Adrenal gland (tissue), 5 donors: ENCODE results near the gene TRIM63.

Experiments used
- POLR2A ChIP-seq, 2 donors: fragments of 450-650 bp; IDR thresholded peaks; one replicate each; pipeline ENCODE4 v1.6.1; 2017; ENCODE audit warnings: antibody characterized with exemption in 2 of 2, mild to moderate bottlenecking in 2 of 2, moderate library complexity in 1 of 2
- TF ChIP-seq, protein P1 (sequence below), 6 experiments: fragments of 450-650 bp in 4 of 6; fragments of 200-600 bp in 2 of 6; sonication (generic) in 1 of 6; IDR thresholded peaks; 1 replicate in 5 of 6; 2 replicates in 1 of 6; pipeline versions ENCODE4 v1.5.1 to v1.8.0; 2016 to 2021; ENCODE audit warnings: antibody characterized with exemption in 6 of 6, mild to moderate bottlenecking in 2 of 6, moderate library complexity in 1 of 6
- donor health status: DM: no; HTN: no; CAD: no.

DNA sequence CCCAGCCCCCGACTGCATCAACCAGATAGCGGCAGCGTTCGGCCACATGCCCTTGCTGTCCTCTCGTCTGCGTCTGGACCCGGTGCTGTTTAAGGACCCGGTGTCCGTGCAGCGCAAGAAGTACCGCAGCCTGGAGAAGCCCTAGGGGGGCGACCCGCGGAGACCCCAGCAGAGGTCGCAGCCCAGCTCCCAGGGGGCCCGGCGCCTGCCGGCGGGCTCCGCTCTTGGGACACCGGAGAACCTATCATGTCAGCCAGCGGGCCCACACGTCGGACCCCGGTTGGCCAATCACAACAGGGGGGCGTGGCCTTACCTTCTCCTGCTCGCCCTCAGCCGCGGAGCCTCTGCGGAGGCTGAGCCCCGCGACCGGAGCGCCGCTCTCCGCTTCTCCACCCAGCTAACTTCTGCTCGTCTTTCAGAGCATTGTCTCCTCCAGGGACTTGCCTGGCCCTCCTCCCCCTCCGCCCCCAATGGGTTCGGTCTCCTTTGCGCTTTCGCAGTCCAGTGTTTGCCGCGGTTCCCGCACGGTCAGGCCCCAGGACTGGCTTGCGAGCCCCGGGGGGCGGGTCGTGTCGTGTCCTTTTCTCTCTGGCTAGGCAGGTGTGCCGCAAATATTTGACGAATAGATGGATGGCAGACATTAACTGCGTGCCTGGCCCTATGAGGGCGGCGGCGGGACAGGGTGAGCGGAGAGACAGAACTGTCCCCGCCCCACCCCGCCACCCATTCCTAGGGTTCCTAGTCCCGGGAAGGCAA lies 32.0 kb downstream of the TRIM63 start:
- TF ChIP-seq, protein P1, sequence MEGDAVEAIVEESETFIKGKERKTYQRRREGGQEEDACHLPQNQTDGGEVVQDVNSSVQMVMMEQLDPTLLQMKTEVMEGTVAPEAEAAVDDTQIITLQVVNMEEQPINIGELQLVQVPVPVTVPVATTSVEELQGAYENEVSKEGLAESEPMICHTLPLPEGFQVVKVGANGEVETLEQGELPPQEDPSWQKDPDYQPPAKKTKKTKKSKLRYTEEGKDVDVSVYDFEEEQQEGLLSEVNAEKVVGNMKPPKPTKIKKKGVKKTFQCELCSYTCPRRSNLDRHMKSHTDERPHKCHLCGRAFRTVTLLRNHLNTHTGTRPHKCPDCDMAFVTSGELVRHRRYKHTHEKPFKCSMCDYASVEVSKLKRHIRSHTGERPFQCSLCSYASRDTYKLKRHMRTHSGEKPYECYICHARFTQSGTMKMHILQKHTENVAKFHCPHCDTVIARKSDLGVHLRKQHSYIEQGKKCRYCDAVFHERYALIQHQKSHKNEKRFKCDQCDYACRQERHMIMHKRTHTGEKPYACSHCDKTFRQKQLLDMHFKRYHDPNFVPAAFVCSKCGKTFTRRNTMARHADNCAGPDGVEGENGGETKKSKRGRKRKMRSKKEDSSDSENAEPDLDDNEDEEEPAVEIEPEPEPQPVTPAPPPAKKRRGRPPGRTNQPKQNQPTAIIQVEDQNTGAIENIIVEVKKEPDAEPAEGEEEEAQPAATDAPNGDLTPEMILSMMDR (IDR thresholded peaks at IDR 0.05): no peak
- TF ChIP-seq POLR2A (IDR thresholded peaks at IDR 0.05): peak; percentile 76 to 87
